Measurements from ENCODE around the gene MRPL49.
A peak's percentile ranks its signal among the peaks of the same experiment; 100 is the strongest.

Gene MRPL49

DNA sequence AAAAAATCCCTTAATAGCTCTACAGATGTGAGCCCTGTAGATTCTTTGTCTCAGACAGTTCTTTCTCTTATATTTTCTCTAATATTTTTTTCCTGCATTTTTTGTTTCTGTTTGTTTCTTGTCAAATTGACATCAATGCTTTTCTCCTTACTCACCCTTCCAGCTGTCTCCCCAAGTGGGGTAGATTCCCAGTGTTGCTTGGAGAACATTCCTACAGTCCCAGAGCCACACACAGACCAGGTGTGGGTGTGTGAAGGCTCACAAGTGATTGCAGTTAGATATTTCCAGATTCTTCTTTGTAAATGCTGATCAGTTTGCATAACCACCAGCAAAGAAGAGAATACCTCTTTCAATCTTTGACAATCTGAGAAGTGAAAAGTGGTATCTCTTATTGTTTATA is 18.6 kb upstream of the MRPL49 start:
- no peak for DNase-seq

DNA sequence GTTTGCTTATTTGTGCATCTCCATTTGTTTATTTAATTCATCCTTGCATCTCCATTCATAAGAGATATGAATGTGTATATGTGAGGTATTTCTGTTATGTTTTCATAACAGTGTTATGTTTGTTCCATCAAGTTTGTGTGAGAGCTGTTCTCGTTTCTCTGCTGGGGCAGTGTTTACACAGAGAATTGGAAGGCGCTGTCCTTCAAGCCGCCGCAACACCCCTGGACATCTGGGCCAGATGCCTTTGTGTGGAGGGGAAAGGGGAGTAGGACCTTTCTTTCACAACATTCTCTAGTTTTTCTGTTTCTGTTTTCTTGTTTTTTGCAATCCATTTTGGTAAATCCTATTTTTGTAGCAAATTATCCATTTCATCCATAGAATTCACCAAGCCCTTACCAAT is 17.5 kb upstream of the MRPL49 start:
- DNase-seq, result no peak

DNA sequence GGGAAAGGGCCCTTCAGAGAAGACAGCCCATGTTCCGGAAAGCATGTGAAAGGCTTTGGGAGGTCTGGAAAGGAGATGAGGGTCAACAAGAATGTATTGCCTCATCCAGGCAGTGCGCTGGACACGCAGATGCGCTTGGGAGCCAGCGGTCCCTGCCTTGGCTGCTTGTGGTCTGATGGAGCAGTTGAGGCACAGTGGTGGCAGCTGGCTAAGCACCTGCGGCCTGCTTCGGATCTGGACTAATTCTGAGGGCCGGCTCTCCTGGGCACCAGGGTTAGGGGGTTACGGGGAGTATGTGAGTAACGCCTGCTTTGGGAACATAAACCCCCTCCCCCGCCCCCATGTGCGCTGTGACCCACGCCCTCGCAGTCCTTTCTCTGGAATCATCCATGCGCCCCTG is 15.0 kb upstream of the MRPL49 start:
- no peak for DNase-seq

DNA sequence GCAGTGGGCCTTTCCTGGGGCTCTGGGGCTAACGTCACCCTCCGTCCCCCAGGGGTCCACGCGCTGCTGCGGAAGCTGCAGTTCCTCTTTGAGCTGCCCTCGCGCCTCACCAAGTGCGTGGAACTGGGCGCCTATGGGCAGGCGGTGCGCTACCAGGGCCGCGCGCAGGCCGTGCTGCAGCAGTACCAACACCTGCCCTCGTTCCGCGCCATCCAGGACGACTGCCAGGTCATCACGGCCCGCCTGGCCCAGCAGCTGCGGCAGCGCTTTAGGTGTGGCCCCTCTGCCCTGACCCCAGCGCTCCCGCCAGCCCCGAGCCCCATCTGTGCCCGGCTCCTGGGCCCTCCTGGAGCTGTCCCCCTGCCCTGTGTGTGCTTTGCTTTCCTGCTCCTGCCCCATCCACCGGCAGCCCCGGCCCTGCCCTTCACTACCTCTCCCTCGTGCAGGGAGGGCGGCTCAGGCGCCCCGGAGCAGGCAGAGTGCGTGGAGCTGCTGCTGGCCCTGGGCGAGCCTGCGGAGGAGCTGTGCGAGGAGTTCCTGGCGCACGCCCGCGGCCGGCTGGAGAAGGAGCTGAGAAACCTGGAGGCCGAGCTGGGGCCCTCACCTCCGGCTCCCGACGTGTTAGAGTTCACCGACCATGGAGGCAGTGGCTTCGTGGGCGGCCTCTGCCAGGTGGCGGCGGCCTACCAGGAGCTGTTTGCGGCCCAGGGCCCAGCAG is 14.2 kb upstream of the MRPL49 start:
- no peak for DNase-seq

DNA sequence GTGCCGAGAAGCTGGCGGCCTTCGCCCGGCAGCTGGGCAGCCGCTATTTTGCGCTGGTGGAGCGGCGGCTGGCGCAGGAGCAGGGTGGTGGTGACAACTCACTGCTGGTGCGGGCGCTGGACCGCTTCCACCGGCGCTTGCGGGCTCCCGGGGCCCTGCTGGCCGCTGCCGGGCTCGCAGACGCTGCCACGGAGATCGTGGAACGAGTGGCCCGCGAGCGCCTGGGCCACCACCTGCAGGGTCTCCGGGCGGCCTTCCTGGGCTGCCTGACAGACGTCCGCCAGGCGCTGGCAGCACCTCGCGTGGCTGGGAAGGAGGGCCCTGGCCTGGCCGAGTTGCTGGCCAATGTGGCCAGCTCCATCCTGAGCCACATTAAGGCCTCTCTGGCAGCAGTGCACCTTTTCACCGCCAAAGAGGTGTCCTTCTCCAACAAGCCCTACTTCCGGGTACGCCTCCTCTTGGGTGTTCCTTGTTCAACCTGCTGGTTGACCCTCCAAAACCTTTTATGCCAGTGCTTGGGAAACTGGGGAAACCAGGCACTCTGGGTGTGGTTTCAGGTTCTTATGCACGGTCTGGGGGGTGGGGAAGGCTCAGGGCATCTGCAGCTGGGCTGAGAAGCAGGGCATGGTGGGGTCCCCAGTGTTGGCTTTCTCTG is 13.5 kb upstream of the MRPL49 start:
- no peak for DNase-seq

DNA sequence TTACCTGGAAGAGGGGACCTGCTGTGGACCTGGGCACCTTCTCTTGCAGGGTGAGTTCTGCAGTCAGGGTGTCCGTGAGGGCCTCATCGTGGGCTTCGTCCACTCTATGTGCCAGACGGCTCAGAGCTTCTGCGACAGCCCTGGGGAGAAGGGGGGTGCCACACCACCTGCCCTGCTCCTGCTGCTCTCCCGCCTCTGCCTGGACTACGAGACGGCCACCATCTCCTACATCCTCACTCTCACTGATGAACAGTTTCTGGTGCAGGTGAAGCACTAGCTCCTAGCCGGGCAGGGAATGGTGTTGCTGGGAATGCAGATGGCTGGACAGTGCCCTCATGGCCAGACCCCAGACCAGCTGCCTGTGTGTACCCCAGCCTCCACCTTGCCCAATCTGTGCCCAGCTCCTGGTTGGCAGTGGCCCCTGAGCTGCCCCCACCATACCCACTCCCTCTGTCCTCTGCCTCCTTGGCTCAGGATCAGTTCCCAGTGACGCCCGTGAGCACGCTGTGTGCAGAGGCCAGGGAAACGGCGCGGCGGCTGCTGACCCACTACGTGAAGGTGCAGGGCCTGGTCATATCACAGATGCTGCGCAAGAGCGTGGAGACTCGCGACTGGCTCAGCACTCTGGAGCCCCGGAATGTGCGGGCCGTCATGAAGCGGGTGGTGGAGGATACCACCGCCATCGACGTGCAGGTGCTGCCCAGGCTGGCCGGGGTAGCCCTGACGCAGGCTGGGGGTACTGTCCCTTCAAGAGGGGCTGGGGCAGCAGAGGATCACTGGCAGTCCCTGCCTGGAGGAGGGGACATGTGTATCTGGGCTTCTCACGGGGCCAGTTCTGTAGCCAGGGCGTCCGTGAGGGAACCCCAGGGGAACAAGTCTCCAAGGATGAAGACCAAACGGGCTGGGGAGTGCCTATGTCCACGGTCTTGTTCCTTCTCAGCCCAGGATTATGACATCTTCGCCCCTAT is 12.6 kb upstream of the MRPL49 start:
- no peak for DNase-seq

DNA sequence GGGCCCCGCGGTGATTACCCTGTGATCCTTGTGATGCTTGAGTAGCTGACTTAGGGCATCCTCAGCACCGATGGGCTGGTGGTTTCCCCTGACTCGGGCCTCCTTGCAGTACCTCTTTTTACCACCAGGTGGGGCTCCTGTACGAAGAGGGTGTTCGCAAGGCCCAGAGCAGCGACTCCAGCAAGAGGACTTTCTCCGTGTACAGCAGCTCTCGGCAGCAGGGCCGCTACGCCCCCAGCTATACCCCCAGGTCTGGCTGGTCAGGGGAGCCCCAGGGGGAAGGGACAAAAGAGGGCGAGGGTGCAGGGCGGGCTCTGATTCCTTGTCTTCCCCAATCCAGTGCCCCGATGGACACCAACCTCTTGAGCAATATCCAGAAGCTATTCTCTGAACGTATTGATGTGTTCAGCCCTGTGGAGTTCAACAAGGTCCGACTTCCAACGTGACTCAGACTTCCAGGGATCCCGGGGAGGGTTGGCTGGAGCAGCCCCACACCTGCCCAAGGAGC is 11.7 kb upstream of the MRPL49 start:
- DNase-seq, result peak; percentile 94

DNA sequence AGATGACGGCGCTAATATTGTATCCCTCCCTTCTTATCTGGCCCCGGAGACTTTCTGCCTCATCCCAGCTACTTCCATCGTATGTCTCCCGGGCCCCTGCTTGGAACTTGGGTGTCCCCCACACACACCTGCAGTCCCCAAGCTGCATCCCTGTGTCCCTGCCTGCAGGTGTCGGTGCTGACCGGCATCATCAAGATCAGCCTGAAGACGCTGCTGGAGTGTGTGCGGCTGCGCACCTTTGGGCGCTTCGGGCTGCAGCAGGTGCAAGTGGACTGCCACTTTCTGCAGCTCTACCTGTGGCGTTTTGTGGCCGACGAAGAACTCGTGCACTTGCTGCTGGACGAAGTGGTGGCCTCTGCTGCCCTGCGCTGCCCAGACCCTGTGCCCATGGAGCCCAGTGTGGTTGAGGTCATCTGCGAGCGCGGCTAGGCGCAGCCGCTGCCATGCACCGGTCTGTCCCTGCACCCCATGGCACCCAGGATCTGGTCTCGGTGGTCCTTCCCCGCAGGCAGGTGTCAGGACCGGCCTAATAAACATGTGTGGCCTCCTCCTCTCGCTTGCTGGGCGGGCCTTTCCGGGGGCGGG is 10.9 kb upstream of the MRPL49 start:
- no peak for DNase-seq

DNA sequence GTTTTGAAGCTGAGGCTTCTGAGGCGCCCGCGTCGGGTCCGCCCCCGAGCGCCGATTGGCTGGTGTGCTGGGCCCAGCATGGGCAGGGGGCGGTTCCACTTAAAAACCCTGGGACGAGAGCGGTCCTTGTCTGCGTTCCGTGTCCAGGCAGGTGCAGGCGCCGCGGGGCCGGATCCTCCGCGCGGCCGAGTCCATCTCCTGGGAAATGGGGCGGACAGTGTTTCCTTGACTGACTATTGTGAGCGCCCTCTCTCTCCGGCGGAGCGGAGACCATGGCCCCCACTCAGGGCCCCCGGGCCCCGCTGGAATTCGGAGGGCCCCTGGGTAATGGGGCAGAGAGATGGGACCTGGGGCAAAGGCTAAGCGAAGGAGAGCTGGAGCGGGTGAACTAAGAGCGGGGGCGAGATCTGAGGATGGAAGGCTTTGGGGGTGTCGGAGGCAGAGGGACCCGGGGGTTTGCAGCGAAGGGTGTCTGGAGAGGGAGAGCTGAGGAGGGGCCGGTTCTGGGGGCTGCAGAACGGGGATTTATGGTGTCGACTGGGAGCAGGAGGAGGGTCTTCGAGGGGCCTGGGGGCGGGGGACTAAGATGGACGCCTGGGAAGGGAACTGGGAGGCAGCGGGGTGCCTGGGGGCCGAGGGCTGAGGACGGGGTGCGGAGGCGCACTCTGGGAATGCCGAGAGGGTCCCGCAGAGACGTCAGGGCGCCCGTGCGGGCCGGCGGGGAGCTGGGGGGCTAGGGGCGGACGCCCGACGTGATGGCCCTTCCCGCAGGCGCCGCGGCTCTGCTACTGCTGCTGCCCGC is 10.2 kb upstream of the MRPL49 start, which contains the start of gene TM7SF2:
Gene TM7SF2 (plus strand): TSS at position 129 of the 802 bp plus-strand sequence. CDS start 144 bp downstream, at position 273.
- DNase-seq, result peak; percentile 98

DNA sequence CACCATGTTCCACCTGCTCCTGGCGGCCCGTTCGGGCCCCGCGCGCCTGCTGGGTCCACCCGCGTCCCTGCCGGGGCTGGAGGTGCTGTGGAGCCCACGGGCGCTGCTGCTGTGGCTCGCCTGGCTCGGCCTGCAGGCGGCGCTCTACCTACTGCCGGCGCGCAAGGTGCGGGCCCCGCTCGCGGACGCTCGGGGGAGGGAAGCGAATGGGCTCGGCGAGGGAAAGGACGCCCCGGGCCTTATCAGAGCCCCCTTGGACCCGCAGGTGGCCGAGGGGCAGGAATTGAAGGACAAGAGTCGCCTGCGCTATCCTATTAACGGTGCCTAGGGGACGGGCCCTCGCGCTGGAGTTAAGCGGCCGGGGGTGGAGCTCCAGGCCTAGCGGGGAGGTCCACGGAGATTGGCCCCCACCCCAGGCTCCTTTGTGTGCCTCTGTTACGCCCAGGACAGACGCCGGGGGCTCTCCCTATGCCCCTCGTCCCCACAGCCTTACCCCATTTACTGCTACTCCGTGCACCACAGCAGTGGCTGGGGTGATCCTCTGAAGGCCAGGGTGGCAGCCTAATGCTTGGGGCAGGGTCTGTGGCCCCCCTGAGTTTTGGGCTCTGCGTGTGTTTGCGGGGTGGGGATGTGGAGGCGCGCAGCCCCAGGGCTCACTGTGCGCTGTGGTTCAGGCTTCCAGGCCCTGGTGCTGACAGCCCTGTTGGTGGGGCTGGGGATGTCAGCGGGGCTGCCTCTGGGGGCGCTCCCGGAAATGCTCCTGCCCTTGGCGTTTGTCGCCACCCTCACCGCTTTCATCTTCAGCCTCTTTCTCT is 9.4 kb upstream of the MRPL49 start:
- DNase-seq, result peak; percentile 83

DNA sequence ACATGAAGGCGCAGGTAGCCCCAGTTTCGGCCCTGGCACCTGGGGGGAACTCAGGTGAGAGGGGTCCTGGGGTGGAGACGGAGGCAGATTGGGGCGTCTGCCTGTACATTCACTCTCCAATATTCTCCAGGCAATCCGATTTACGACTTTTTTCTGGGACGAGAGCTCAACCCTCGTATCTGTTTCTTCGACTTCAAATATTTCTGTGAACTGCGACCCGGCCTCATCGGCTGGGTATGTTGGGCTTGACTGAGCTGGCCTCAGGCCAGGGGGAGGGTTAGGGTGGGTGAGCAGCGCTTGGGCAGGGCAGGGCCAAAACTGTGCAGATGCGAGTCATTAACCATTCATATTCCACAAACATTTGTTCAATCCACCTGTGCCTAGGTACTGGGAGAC is 8.8 kb upstream of the MRPL49 start:
- DNase-seq, result no peak

DNA sequence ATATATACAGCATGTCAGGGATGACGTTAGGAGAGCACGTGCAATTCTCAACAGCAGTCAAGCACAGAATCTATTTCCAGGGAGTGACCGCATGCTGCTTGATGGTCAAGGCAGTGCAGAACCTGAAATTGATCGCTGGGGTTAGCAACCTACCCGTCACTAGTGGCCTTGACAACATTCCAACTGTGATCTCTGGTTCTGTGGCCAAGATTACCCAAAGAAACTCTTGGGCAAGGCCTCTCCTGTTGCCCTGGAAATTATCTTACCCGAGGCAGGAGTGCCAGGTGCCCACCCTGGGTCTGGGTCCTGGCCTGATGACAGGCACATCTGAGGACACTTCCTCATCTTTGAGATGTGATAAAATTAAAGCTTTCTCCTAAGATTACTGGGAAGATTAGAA is 8.3 kb upstream of the MRPL49 start:
- no peak for DNase-seq

DNA sequence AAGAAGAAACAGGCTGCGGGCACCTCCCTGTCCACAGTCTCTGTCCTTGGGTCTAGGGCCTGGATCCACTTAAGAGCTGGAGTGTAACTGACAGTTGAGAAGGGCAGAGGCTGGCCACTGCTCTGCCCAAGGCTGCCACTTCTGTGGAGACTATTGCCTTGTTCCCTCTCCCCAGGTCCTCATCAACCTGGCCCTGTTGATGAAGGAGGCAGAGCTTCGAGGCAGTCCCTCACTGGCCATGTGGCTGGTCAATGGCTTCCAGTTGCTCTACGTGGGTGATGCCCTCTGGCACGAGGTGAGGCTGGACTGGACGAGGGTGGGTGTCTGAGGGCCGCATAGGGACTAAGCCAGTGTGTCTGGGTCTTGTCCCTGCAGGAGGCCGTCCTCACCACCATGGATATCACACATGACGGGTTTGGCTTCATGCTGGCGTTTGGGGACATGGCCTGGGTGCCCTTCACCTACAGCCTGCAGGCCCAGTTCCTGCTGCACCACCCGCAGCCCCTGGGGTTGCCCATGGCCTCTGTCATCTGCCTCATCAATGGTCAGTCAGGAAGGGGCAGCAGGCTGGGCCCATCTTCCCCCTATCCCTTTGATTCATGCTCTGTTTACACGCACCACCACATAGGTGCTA is 7.5 kb upstream of the MRPL49 start:
- no peak for DNase-seq

DNA sequence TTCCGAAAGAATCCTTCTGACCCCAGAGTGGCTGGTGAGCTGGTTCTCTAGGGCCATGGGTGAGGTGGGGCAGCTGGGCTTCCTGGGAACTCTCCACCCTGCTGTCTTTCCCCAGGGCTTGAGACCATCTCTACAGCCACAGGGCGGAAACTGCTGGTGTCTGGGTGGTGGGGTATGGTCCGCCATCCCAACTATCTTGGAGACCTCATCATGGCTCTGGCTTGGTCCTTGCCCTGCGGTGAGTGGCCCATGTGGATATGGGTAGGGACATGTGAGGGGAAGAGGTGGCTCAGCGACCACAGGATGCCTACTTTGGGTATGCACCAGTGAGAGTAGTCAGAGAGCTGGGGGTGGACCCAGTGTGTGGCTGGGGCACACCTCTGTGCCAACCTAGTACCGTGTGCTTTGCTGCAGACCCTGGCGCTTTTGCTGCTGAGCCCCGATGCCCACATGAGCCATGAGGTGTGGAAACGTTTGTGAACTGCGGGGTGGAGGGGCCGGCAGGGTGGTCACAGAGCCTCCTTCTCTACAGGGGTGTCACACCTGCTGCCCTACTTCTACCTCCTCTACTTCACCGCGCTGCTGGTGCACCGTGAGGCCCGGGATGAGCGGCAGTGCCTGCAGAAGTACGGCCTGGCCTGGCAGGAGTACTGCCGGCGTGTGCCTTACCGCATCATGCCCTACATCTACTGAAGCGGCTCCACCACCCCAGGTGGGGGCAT is 6.6 kb upstream of the MRPL49 start:
- no peak for DNase-seq

DNA sequence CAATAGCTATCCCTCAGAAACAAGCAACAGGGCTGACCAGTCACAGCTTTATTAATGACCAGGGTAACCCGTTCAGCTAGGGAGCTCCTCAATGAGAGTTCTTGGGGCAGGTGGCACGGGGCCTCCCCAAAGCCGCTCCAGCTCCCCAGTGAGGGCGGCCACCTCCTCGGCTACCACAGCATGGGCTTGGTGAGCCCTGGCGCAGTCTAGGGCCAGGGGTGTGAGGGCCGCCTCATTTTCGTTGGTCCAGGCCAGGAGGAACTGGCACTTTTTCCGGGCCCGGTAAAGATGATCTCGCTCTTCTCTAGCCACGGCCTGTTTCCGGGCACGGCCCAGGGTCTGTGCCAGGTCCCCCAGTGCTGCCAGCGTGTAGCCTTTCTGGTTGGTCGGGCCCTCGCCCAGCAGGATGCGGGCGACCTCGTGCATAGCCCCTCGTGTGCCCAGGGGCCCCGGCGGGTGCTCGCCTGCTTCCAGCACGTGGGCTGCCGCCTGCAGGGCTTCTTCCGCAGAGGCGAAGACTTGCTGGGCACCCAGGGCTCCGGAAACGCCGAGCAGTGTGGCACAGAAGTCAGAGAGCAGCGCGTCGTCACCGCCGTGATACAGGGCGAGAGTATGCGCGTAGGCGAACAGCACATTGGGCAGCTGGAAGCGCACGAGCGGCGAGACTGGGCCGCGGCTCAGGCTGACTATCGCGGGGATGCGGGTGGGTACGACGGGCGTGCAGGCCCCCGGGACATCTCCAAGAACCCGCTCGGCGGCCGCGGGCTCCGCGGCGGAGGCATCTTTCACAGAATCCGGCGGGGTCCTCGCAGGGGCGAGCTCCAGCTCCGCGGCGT is 5.5 kb upstream of the MRPL49 start:
- DNase-seq, result peak; percentile 80

DNA sequence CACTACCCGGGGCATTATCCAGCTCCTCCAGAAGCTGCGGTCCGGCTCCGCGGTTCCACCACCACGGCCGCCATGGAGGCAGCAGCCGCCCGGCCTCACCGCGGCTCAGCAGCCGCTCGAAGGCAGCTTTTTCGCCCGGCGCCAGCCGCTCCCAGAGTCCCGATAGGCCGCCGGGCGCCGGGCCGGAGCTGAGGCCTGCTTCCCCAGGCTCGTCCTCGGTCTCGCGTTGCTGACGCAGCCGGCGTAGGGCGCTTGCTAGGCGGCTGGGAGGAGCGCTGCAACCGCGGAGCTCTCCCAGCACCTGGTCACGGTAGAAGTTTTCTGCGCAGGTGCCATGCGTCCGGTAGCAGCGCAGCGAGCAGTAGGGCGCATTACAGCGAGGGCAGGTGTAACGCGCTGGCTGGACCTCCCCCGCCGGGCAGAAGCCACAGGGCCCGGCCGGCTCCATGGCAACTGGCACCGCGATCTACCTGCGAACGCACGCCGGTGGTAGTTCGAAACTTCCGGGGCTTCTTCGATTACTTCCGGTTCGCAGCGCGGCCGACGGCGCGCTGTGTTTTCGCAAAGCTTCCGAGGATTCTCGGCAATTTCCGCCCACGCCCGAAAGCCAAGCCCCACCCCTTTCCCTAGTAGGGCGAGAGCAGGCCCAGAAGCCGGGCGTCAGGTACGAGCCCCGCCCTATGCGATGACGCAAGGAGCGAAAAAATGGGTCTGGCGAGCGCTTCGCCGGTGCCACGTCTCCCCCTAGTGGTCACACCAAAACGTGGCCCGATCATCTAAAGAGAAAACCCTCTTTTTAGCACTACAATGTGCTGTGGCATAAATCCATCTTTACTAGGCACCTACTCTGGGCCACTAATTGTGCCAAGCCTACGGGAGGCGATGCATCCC is 4.7 kb upstream of the MRPL49 start, which contains the start of gene ZNHIT2:
Gene ZNHIT2 (minus strand): TSS at position 496 of the 891 bp plus-strand sequence. CDS start 48 bp downstream, at position 448.
- DNase-seq, result peak; percentile 100

DNA sequence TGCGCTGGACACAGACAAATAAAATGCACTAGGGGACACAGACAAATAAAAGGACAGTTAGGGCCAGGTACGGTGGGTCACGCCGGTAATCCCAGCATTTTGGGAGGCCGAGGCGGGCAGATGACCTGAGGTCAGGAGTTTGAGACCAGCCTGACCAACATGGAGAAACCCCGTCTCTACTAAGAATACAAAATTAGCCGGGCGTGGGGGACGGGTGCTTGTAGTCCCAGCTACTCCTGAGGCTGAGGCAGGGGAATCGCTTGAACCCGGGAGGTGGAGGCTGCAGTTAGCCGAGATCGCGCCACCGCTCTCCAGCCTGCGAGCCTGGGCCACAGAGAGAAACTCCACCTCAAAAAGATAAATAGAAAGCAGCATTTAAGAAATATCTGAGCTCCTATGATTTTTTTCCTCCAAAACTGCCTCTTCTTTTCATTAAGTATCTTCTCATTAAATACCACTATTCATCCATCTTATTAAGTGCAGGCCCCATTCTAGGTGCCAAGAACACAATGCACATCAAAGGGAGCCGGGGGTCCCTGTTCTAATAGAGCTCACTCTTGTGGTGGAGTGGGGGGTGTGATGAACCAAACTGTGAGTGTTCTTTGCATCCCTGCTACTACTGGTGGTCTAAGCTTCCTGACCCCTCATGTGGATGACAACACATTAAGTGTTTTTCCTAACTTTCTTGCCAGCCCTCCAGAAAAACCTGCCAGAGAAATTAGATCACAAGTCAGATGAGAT is 3.9 kb upstream of the MRPL49 start:
- DNase-seq, result no peak

Measured in activated CD4-positive, alpha-beta T cell treated with anti-CD3 and anti-CD28 coated beads, Interleukin-10, Interleukin-2, amounts not matched to agents 100 ng/mL and 50 ng/mL, durations not matched to agents 16 hours and 8 hours (primary cell).